Caco-2 (cell line): ENCODE measurements around the gene PELO. TPM values are rescaled to one million over a fixed set of nuclear protein-coding genes. Genes with fewer than 3 reads are reported as not detected.

Experiments used
- BruUV-seq: library from RNA; stranded (reverse); fragments of 400-500 nt; replicated peaks from 2 replicates; lab custom pipeline; 2021; lab: Mats Ljungman, UMichigan
- CTCF ChIA-PET: fragments of 300-600 bp; sonication (Branson Sonifier 250); formaldehyde crosslinking; loops from one replicate; lab custom pipeline; 2022; ENCODE audit warnings: antibody characterized with exemption; lab: Charles Lee
- POLR2A ChIA-PET: fragments of 300-600 bp; sonication (Branson Sonifier 250); formaldehyde crosslinking; loops from one replicate; lab custom pipeline; 2022; ENCODE audit warnings: antibody characterized with exemption; lab: Charles Lee
- DNase-seq, 2 experiments: peaks; one replicate each; pipeline versions ENCODE4 v3.0.0 to v3.0.0-alpha.2; 2020 to 2022
- H3K27me3 ChIP-seq: replicated peaks from 2 replicates; pipeline ENCODE4 v1.6.0; 2011; ENCODE audit warnings: low read length; ENCODE audit not compliant: control insufficient read depth, insufficient read depth
- H3K36me3 ChIP-seq: 2 replicates; pipeline ENCODE4 v1.5.1; 2011; ENCODE audit warnings: low read length; ENCODE audit not compliant: control insufficient read depth, insufficient read depth
- H3K4me1 ChIP-seq: fragments of 250-450 bp; sonication (Bioruptor Pico); 2 replicates; pipeline ENCODE4 v1.5.1; 2020; ENCODE audit warnings: mild to moderate bottlenecking
- H3K4me3 ChIP-seq: 2 replicates; pipeline ENCODE4 v1.5.1; 2011; ENCODE audit warnings: low read depth, mild to moderate bottlenecking, control low read depth, low read length
- H3K9me3 ChIP-seq: fragments of 250-450 bp; sonication (Bioruptor Pico); 2 replicates; pipeline ENCODE4 v1.5.1; 2020; ENCODE audit warnings: mild to moderate bottlenecking, moderate library complexity
- H3K27ac Mint-ChIP-seq: one replicate; pipeline ENCODE4 v1.8.0; 2022; ENCODE audit warnings: mixed read lengths; ENCODE audit not compliant: unreplicated experiment
- H3K27me3 Mint-ChIP-seq: one replicate; pipeline ENCODE4 v1.8.0; 2022; ENCODE audit warnings: mixed read lengths; ENCODE audit not compliant: insufficient read depth, unreplicated experiment
- H3K36me3 Mint-ChIP-seq: one replicate; pipeline ENCODE4 v1.8.0; 2022; ENCODE audit warnings: mild to moderate bottlenecking, mixed read lengths; ENCODE audit not compliant: insufficient read depth, unreplicated experiment
- H3K4me1 Mint-ChIP-seq: one replicate; pipeline ENCODE4 v1.8.0; 2022; ENCODE audit warnings: low read depth, mixed read lengths; ENCODE audit not compliant: unreplicated experiment
- H3K4me3 Mint-ChIP-seq: one replicate; pipeline ENCODE4 v1.8.0; 2022; ENCODE audit warnings: mild to moderate bottlenecking, moderate library complexity, mixed read lengths; ENCODE audit not compliant: unreplicated experiment
- H3K9me3 Mint-ChIP-seq: one replicate; pipeline ENCODE4 v1.8.0; 2022; ENCODE audit warnings: mixed read lengths; ENCODE audit not compliant: unreplicated experiment
- CTCF ChIP-seq, 2 experiments: fragments of 200-600 bp in 1 of 2; IDR thresholded peaks; 1 replicate in 1 of 2; 2 replicates in 1 of 2; pipeline versions ENCODE4 v1.5.1 to v1.8.0; 2011 to 2022; ENCODE audit warnings: antibody characterized with exemption in 1 of 2, control low read depth in 1 of 2, inconsistent platforms in 1 of 2, low read depth in 1 of 2, low read length in 1 of 2, mild to moderate bottlenecking in 1 of 2, moderate library complexity in 1 of 2; ENCODE audit not compliant: insufficient read depth in 1 of 2, severe bottlenecking in 1 of 2, unreplicated experiment in 1 of 2
- intact Hi-C: fragments of 100-400 bp; cut with micrococcal nuclease; formaldehyde crosslinking; loops from one replicate; pipeline ENCODE4 v1.10.0; 2022; ENCODE audit not compliant: unreplicated experiment
- total RNA-seq: library from RNA; stranded (reverse); gene quantifications from 2 replicates; pipeline ENCODE4 v1.2.3, GENCODE V29; 2022

The PELO gene
- total RNA-seq, 1 experiment from 2014 or later = 25.9 TPM

DNA sequence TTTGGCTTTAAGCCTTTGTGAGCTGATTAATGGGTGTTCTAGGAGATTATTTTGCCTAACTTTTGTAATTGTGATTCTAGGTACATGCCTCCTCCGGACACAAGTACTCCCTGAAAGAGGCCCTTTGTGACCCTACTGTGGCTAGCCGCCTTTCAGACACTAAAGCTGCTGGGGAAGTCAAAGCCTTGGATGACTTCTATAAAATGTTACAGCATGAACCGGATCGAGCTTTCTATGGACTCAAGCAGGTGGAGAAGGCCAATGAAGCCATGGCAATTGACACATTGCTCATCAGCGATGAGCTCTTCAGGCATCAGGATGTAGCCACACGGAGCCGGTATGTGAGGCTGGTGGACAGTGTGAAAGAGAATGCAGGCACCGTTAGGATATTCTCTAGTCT lies 13.6 kb downstream of the PELO start:
- no peaks in the 10 kb centered on the region for H3K36me3 ChIP-seq
- H3K36me3 Mint-ChIP-seq = peaks cover 39% of the 10 kb centered on the region
- intact Hi-C loops = no loop called here
- peak overlapping the region; percentile 76 for H3K4me3 ChIP-seq
- peak overlapping the region; percentile 92 for H3K4me3 Mint-ChIP-seq
- H3K4me1 ChIP-seq = peaks cover 36% of the 10 kb centered on the region
- TF ChIP-seq CTCF (IDR thresholded peaks at IDR 0.05; ENCODE audit: insufficient read depth in 1 of 2, low read depth in 1 of 2, low read length in 1 of 2, severe bottlenecking in 1 of 2, unreplicated experiment in 1 of 2) = no peak
- no peaks in the 10 kb centered on the region for H3K27me3 ChIP-seq
- CTCF ChIA-PET = interaction anchor here (0.7 to 0.9 kb wide), 2 partner anchors 12 to 114 kb away, joined by 3 to 4 read pairs; no protein-coding TSS in a partner anchor
- POLR2A ChIA-PET = no interaction called here
- no peaks in the 10 kb centered on the region for H3K9me3 ChIP-seq
- peaks cover 40% of the 10 kb centered on the region for H3K4me1 Mint-ChIP-seq
- no peak for DNase-seq
- BruUV-seq = no TSS peak
- no peaks in the 10 kb centered on the region for H3K9me3 Mint-ChIP-seq
- H3K27me3 Mint-ChIP-seq = no peaks in the 10 kb centered on the region
- peak overlapping the region; percentile 50 for H3K27ac Mint-ChIP-seq

GRCh38 chr5:52802272-52802973 lies 14.7 kb downstream of the PELO start:
- intact Hi-C loops = no loop called here
- Mint-ChIP-seq H3K4me1 (peaks cover 29% of the 10 kb centered on the region), H3K4me3 (peak overlapping the region; percentile 92), H3K27me3 (no peaks in the 10 kb centered on the region), H3K9me3 (no peaks in the 10 kb centered on the region), H3K27ac (no peak overlapping the region), H3K36me3 (peaks cover 39% of the 10 kb centered on the region)
- POLR2A ChIA-PET = no interaction called here
- DNase-seq = no peak
- no peak overlapping the region for H3K4me3 ChIP-seq
- CTCF ChIA-PET = no interaction called here
- BruUV-seq = no TSS peak
- no peaks in the 10 kb centered on the region for H3K36me3 ChIP-seq
- no peaks in the 10 kb centered on the region for H3K27me3 ChIP-seq
- H3K4me1 ChIP-seq = peaks cover 25% of the 10 kb centered on the region
- no peaks in the 10 kb centered on the region for H3K9me3 ChIP-seq
- TF ChIP-seq CTCF (IDR thresholded peaks at IDR 0.05; ENCODE audit: insufficient read depth in 1 of 2, low read depth in 1 of 2, low read length in 1 of 2, severe bottlenecking in 1 of 2, unreplicated experiment in 1 of 2) = no peak

GRCh38 chr5:52802974-52803336 lies 15.2 kb downstream of the PELO start:
- DNase-seq = no peak
- no TSS peak for BruUV-seq
- H3K27ac Mint-ChIP-seq = no peak overlapping the region
- peaks cover 24% of the 10 kb centered on the region for H3K4me1 Mint-ChIP-seq
- Histone ChIP-seq H3K36me3 (no peaks in the 10 kb centered on the region), H3K27me3 (no peaks in the 10 kb centered on the region), H3K4me1 (peaks cover 23% of the 10 kb centered on the region), H3K4me3 (no peak overlapping the region), H3K9me3 (no peaks in the 10 kb centered on the region)
- H3K4me3 Mint-ChIP-seq = peak overlapping the region; percentile 92
- TF ChIP-seq CTCF (IDR thresholded peaks at IDR 0.05; ENCODE audit: insufficient read depth in 1 of 2, low read depth in 1 of 2, low read length in 1 of 2, severe bottlenecking in 1 of 2, unreplicated experiment in 1 of 2) = no peak
- intact Hi-C loops = no loop called here
- H3K36me3 Mint-ChIP-seq = peaks cover 39% of the 10 kb centered on the region
- ChIA-PET POLR2A (no interaction called here), CTCF (interaction anchor here (1.3 kb wide), 1 partner anchor 113 kb away, joined by 4 read pairs; no protein-coding TSS in a partner anchor)
- H3K27me3 Mint-ChIP-seq = no peaks in the 10 kb centered on the region
- no peaks in the 10 kb centered on the region for H3K9me3 Mint-ChIP-seq
